T follicular helper cell (primary cell): ENCODE results near the gene TNS3.

Experiments used
- DNase-seq: peaks from one replicate; pipeline ENCODE4 v3.0.0-alpha.2; 2020; ENCODE audit warnings: low read depth

Gene TNS3

GRCh38 chr7:47255441-47255840, 326.5 kb downstream of the TNS3 start:
- no peak for DNase-seq

DNA sequence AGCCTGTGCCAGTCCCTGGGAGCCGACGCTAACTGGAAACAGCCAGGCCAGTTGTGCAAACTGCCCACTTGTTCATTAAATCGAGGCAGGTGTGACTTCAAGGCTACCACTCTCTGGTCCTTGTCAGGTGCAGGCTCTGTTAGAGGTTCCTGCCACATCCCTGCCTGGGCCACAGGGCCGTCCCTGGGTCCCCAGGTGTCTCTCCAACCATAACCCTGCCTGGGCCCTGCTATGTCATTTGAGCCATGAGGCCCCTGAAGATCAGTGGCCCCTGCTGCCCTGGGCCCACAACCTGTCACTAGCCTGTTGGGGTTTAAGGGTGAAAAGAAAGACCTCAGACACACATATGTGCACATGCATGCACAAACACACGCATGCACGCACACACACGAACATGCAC, 326.9 kb downstream of the TNS3 start:
- no peak for DNase-seq

DNA sequence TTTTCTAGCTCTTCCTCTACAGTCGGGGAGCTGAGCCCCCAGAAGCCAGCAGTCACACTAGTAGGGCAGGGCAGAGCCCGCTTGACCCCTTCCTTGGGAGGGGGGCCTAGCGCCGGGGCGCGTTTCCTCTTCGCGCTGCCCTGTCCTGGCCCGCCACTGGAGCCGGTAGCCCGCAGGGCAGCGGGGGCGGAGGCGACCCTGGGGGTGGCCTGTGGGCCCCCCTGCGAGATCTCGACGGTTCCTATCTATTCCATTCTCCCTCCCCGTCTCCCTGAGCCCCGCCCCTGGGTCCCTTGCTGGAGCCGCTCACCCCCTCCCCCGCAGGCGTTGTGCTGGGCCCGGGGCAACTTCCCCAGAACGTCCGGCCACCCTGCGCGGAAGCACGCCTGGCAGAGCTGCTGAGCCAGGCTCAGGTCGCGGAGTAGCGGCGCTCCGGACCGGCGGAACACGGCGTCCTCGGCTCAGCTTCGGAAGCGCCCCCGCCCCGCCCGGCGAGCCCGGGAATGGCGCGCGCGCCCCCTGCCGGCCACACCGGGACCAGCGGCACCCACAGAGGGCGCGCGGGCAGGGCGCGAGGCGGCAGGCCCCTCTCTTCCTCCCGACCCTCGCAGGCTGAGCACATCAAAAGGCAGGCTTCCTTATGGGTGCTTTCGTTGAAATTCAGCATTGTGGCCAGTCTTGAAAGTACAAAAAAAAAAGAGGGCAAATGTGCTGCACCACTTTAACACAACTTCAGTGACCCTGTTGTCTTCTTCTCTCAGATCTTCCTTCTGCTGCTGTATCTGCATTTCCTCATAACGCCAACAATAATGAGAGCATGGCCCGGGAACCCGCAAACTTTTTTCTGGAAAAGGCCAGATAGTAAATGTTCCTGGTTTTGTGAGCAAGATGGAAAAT, 327.6 kb downstream of the TNS3 start:
- no peak for DNase-seq

DNA sequence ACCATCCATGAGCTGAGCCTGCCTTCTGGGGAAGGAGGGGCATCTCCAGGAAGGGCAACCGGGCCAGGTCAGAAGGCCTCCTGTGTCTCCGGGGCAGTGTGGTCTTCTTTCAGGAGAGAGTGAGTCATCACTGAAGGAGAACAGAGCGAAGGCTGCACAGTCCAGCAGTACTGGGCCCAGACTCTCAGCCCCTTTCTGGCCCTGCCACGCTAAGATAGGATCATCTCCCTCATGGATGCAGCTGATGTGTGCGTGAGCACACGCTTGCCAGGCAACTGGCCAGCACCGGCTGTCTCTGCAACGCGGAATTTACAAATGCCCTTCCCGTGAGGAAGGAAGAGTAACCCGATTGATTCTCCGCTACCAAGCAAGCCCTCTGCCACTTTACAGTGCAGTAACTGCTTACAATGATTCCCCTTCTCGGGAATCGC, 328.2 kb downstream of the TNS3 start:
- DNase-seq = no peak

- no peak for DNase-seq
These were observed 329.2 kb downstream of the TNS3 start for GRCh38 chr7:47252675-47253074.

DNA sequence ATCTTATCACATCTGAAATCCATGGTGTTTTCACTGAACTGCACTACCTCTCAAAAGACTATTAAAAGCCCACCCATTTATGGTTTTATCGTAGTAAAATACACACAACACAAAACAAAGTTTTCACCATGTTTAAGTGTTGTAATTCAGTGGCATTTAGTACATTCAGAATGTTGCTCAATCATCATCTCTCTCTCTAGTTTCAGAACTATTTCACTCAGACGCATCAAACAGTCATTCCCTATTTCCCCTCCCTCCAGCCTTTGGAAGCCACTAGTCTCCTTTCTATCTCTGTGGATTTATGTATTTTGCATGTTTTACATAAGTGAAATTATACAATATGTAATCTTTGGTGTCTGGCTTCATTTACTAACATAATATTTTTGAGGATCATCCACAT, 332.6 kb downstream of the TNS3 start:
- DNase-seq = no peak

- DNase-seq = no peak
These were observed 333.1 kb downstream of the TNS3 start for GRCh38 chr7:47248797-47249196.

GRCh38 chr7:47247132-47247531, 334.8 kb downstream of the TNS3 start:
- DNase-seq = no peak

GRCh38 chr7:47244692-47245091, 337.2 kb downstream of the TNS3 start:
- no peak for DNase-seq

- no peak for DNase-seq
These were observed 340.5 kb downstream of the TNS3 start for GRCh38 chr7:47241112-47242065.

DNA sequence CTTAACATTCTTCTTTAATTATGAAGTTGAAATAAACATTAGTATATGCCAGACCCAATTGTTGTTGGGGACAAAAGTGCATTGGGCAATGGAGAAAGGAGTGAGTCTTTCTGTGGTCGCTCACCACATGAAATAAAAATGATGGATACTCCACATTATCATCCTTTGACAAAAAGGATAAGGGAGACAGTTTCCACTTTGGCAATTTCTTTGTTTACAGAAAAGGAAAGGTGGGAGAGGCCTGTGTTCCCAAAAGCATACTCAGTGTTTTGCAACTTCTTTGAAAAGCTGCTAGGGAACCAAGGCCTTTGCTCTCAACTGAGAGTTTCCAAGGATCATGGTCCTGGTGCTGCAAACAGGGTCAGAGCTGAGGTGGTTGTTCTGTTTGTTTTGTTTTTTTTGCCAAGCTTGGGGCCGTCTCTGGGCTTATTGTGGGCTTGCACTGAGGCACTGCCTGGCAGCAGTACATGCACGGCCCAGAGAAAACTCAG, 341.9 kb downstream of the TNS3 start:
- DNase-seq = no peak

- no peak for DNase-seq
These were observed 342.9 kb downstream of the TNS3 start for GRCh38 chr7:47239034-47239433.

GRCh38 chr7:47236480-47237129, 345.3 kb downstream of the TNS3 start:
- DNase-seq = no peak

GRCh38 chr7:47233996-47234395, 347.9 kb downstream of the TNS3 start:
- DNase-seq = no peak

- no peak for DNase-seq
These were observed 349.0 kb downstream of the TNS3 start for GRCh38 chr7:47232751-47233412.

DNA sequence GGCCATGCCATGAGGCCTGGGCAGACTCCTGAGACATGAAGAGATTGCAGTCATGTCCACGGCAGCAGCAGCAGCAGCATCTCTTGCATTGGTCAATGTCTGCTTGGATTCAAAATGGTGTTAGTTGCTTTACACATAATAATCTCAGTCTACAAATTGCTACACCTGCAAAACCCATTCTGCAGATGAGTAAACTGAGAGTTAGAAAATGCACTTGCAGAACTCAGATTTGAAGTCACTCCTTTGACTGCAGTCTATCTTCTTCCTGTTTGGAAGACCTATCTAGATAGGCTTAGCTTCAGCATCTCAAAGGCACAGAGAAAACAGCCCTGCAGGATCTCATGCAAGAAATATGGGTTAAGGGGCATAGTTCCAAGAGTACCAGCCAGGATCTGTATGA, 350.3 kb downstream of the TNS3 start:
- no peak for DNase-seq

GRCh38 chr7:47231032-47231431, 350.9 kb downstream of the TNS3 start:
- DNase-seq = no peak

GRCh38 chr7:47228386-47229014, 353.4 kb downstream of the TNS3 start:
- no peak for DNase-seq

DNA sequence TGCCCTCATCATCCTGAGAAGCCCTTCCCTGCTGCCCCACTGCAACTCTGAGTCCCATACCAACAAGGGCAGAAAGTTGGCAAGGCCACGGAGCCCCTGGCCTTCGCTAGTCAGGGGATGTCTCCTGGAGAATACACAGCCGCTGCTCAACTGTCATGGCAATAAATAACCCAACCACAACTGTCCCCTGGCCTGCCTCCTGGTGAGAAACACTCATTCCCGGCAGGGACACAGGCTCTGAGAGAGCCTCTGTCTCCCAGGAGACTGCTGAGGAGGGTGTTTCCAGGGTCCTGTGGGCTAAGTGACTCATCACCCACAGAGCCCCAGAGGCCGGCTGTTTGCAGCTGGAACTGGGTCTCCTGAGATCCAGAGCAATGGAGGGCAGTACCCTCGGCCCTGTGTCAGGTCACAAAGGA, 354.1 kb downstream of the TNS3 start:
- no peak for DNase-seq

GRCh38 chr7:47226696-47227095, 355.2 kb downstream of the TNS3 start:
- DNase-seq = no peak
